C4-2B (cell line): ENCODE measurements around the gene ACOX2.

ENCODE experiments used
- H3K27ac ChIP-seq: fragments of 450-650 bp; 2 replicates; pipeline ENCODE4 v1.5.1; 2017
- ZFX ChIP-seq: fragments of 450-650 bp; IDR thresholded peaks from 2 replicates; pipeline ENCODE4 v1.6.1; 2017
- TF ChIP-seq, protein P1 (sequence below): fragments of 450-650 bp; conservative IDR thresholded peaks from 2 replicates; pipeline ENCODE4 v1.5.1; 2017; ENCODE audit warnings: mild to moderate bottlenecking

The ACOX2 gene

DNA sequence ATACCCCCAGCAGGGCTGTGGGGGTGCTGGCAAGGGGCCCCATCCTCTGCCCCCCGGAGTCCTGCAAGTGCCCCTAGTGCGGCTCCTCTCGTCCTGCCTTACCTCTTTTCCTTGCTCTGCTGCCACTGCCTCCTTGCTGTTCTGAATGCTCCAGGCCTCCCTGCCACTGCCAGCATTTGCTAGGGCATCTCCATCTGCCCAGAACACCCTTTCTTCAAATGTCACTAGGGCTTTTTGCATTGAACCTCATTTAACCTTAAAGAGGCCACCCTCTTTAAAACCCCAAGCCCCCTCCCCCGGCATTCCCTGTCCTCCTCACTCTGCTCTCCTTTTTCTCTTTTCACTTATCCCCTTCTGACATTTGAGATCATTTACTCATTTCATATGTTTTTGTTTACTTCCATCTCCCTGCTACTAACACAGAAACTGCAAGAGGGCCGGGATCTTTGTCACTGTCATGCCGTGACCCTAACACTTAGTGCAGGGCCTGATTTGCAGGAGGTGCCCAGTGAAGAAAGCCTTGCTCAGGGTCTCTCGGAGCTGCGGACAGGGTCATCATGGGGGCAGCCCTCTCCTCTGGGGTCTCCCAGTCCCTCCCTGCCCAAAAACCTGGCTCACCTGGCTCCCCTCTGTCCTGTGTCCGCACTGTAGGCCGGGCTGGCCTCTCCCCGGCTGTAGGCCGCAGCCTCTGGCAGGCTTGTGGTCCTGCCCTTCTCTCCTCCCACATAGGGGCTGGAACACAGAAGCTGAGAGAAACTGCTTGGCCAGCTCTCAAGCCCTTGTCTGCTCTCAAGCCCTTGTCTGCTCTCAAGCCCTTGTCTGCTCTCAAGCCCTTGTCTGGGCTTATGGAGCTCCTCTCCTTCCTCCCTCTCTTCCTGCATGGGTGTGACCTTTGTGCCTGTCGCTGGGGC lies at the start of gene ACOX2:
ACOX2 (minus strand) TSS at position 690 of the 911 bp plus-strand sequence. CDS start 2,084 bp downstream, outside the sequence.
- TF ChIP-seq, protein P1, sequence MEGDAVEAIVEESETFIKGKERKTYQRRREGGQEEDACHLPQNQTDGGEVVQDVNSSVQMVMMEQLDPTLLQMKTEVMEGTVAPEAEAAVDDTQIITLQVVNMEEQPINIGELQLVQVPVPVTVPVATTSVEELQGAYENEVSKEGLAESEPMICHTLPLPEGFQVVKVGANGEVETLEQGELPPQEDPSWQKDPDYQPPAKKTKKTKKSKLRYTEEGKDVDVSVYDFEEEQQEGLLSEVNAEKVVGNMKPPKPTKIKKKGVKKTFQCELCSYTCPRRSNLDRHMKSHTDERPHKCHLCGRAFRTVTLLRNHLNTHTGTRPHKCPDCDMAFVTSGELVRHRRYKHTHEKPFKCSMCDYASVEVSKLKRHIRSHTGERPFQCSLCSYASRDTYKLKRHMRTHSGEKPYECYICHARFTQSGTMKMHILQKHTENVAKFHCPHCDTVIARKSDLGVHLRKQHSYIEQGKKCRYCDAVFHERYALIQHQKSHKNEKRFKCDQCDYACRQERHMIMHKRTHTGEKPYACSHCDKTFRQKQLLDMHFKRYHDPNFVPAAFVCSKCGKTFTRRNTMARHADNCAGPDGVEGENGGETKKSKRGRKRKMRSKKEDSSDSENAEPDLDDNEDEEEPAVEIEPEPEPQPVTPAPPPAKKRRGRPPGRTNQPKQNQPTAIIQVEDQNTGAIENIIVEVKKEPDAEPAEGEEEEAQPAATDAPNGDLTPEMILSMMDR: no peak
- peak; percentile 61 for TF ChIP-seq ZFX
- peak within 1 kb of the TSS; percentile 61; the same call in 1 of the 2 replicates for H3K27ac ChIP-seq

DNA sequence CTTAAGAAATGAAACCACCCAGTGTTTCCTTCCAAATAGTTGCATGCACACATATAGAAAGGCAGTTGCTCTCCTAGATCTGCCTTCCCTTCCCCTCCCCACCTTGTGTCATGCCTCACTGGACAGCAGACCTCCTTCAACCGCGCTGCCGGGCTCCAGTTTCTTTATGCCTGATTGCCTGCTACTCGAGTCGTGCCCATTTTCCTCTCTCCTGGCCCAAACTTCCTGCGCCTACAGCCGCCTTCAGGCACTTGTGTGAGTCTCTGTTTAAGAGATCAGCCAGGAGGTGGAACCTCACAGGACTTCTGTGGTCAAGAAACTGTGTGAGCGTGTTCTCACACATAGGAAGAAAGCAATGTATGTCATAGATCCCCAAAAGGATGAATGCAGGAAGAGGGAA lies 49.0 kb upstream of the ACOX2 start:
- no peak overlapping the region for H3K27ac ChIP-seq
- TF ChIP-seq ZFX: no peak
- TF ChIP-seq, protein P1: no peak

DNA sequence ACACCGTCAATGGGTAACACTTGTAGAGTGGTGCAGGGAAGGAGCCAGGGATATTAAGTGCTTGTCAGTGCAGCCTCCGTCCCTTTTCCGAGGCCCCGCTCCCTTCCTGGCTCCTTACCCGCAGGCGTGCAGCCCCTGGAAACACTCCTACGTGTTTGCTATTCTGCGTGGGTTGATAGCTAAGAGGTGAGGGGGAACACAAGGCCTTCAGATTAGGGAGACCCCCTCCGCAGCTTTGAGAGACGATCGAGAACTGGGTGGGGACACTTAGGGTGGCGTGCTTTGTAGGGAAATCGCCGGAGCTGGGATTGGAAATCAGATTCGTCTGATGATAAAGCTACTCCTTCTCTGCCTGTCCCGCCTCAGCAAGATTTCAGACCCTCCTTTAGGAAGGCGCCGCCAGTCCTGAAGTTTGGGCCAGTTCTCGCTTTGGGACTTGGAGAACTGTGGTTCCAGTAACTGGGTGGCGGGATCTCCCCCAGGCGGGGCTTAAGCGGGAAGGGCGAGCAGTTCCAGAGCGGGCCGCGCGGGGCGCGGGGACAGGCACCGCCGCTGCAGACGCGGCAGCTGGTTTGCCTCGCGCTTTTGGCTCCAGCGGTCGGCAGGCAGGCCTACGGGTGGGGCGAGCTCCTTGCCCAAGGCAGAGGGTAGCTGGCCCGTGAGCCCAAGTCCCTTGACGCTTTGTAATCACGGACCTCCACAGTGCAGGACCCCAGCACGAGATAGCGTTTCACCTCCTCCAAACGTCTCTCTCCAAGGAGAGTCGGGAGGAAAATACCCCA lies 48.2 kb upstream of the ACOX2 start:
- TF ChIP-seq, protein P1: peak; percentile 82
- TF ChIP-seq ZFX: no peak
- no peak overlapping the region; the same call in 1 of the 2 replicates for H3K27ac ChIP-seq

DNA sequence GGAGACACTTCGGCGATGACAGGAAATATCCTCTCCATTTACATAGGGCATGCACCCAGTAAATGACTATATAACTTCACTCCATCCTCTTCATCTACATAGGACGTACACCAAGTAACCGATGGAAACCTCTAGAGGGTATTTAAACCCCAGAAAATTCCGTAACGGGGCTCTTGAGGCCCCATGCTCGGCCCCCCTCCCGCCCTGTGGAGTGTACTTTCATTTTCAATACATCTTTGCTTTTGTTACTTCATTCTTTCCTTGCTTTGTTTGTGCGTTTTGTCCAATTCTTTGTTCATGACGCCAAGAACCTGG lies 47.7 kb upstream of the ACOX2 start:
- no peak overlapping the region; the same call in 1 of the 2 replicates for H3K27ac ChIP-seq
- TF ChIP-seq, protein P1: no peak
- no peak for TF ChIP-seq ZFX

DNA sequence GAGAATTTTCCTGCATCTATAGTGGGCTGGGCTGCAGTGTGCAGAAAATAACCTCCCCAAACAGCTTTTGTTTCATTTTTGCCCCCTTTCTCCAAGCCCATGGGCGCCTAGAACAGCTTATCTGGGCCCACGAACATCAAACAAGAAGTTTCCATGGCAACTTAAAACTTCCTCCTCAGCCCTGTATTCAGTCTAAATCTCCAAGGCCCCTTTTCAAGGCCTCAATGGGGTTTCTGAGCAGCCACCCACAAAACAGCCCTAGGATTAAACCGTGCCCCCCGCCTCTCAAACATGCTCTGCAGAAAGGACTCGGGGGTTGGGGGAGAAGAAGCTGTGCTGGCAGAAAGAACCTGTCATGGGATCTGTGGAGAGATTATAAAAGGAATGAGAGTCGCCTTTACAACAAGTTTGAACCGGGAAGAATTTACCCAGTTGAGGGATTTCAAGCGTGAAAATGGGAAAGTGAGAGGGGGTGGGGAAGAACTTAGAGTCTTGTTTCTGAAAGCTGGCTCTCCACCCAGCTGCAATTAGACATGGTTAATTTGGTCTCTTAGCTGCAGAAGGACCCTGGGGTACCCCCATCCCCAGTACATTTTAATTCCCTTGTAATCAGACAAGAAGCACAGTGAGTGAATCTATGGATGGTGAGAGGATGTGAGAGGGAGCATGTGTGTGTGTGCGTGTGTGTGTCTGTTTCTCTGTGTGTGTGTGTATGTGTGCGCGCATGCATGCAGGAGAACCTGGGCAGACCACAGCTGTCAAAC lies 44.5 kb upstream of the ACOX2 start:
- TF ChIP-seq, protein P1: no peak
- TF ChIP-seq ZFX: no peak
- H3K27ac ChIP-seq: no peak overlapping the region

DNA sequence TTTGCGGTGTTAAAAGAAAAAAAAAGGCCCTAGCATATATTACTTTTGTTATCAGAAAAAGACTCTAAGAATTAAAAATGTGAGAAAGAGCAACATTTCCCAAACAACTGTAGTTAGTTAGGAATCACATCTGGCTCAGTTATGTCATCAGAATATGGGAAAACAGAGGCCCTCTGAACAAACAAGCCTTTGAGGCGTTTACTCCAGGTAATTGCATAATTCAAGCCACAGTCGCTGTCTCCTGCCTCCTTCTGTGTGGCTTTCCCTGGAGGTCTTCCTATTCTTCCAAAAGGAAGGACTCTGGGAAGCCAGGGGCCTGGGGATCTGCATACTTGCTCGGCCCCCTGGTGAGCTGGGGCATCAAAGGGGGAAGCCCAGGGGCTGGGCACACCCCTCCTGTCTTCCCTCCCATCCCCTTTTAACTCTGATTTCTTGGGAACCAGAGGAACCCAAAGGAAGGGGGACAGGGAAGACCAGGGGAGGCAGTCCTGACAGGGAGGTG lies 43.9 kb upstream of the ACOX2 start:
- no peak overlapping the region for H3K27ac ChIP-seq
- TF ChIP-seq, protein P1: no peak
- no peak for TF ChIP-seq ZFX
